Activated naive CD8-positive, alpha-beta T cell treated with anti-CD3 and anti-CD28 coated beads, Interleukin-2, amount 50 U/mL, for 24 hours (primary cell): ENCODE measurements around the gene CCZ1.
A peak's percentile ranks its signal among the peaks of the same experiment; 100 is the strongest.
"Not testable (repeated sequence)": the region's sequence is repeated elsewhere in the genome, so short reads cannot be mapped to it uniquely, and the experiment has no call there.

Experiments
- ATAC-seq: fragments of 150-1000 bp; cut with Tn5 transposase; one replicate; pipeline ENCODE4 v1.10.0; 2021
- DNase-seq: peaks from one replicate; pipeline ENCODE4 v3.0.0; 2021
- H3K27ac Mint-ChIP-seq: one replicate; pipeline ENCODE4 v1.8.0; 2021; ENCODE audit warnings: mild to moderate bottlenecking, mixed read lengths
- H3K27me3 Mint-ChIP-seq: one replicate; pipeline ENCODE4 v1.8.0; 2021; ENCODE audit warnings: mixed read lengths
- H3K36me3 Mint-ChIP-seq: one replicate; pipeline ENCODE4 v1.8.0; 2021; ENCODE audit warnings: low read depth, mixed read lengths
- H3K4me1 Mint-ChIP-seq: one replicate; pipeline ENCODE4 v1.8.0; 2021; ENCODE audit warnings: mixed read lengths
- H3K4me3 Mint-ChIP-seq: one replicate; pipeline ENCODE4 v1.8.0; 2021; ENCODE audit warnings: mild to moderate bottlenecking, moderate library complexity, mixed read lengths
- H3K9me3 Mint-ChIP-seq: one replicate; pipeline ENCODE4 v1.8.0; 2021; ENCODE audit warnings: mixed read lengths

Gene CCZ1

GRCh38 chr7:5884431-5884830, 14.1 kb upstream of the CCZ1 start:
- not testable (repeated sequence) for H3K4me1 Mint-ChIP-seq, ATAC-seq, DNase-seq, H3K27ac Mint-ChIP-seq, H3K9me3 Mint-ChIP-seq, H3K4me3 Mint-ChIP-seq, H3K36me3 Mint-ChIP-seq, H3K27me3 Mint-ChIP-seq

GRCh38 chr7:5888021-5888420, 10.5 kb upstream of the CCZ1 start:
- H3K27ac Mint-ChIP-seq, DNase-seq, H3K9me3 Mint-ChIP-seq, ATAC-seq, H3K27me3 Mint-ChIP-seq, H3K4me3 Mint-ChIP-seq, H3K36me3 Mint-ChIP-seq, H3K4me1 Mint-ChIP-seq: not testable (repeated sequence)

- not testable (repeated sequence) for H3K36me3 Mint-ChIP-seq, H3K27ac Mint-ChIP-seq, ATAC-seq, H3K27me3 Mint-ChIP-seq, DNase-seq, H3K4me1 Mint-ChIP-seq, H3K9me3 Mint-ChIP-seq, H3K4me3 Mint-ChIP-seq
Observed at GRCh38 chr7:5890244-5890643, 8.3 kb upstream of the CCZ1 start.

- Mint-ChIP-seq H3K4me3 (no peak overlapping the region), H3K9me3 (no peaks in the 10 kb centered on the region), H3K36me3 (no peaks in the 10 kb centered on the region), H3K27me3 (no peaks in the 10 kb centered on the region), H3K27ac (no peak overlapping the region), H3K4me1 (no peaks in the 10 kb centered on the region)
- ATAC-seq = no peak
- no peak for DNase-seq
Observed at GRCh38 chr7:5892498-5892897, 6.0 kb upstream of the CCZ1 start.

GRCh38 chr7:5897369-5897919, 1.1 kb upstream of the CCZ1 start:
- H3K36me3 Mint-ChIP-seq, H3K4me1 Mint-ChIP-seq, H3K27me3 Mint-ChIP-seq, ATAC-seq, DNase-seq, H3K9me3 Mint-ChIP-seq: not testable (repeated sequence)
- Mint-ChIP-seq H3K4me3 (peak overlapping the region; percentile 79), H3K27ac (peak overlapping the region; percentile 71)

- not testable (repeated sequence) for H3K4me1 Mint-ChIP-seq, H3K9me3 Mint-ChIP-seq, H3K27ac Mint-ChIP-seq, H3K36me3 Mint-ChIP-seq, ATAC-seq, H3K4me3 Mint-ChIP-seq, DNase-seq, H3K27me3 Mint-ChIP-seq
Observed at GRCh38 chr7:5903002-5903401, 4.5 kb downstream of the CCZ1 start.

- H3K4me1 Mint-ChIP-seq, DNase-seq, H3K36me3 Mint-ChIP-seq, H3K27ac Mint-ChIP-seq, H3K4me3 Mint-ChIP-seq, H3K9me3 Mint-ChIP-seq, ATAC-seq, H3K27me3 Mint-ChIP-seq: not testable (repeated sequence)
Observed at GRCh38 chr7:5904726-5905125, 6.2 kb downstream of the CCZ1 start.

- H3K4me1 Mint-ChIP-seq, H3K27ac Mint-ChIP-seq, H3K27me3 Mint-ChIP-seq, ATAC-seq, DNase-seq, H3K9me3 Mint-ChIP-seq, H3K4me3 Mint-ChIP-seq: not testable (repeated sequence)
- peaks cover 13% of the 10 kb centered on the region for H3K36me3 Mint-ChIP-seq
Observed at GRCh38 chr7:5908835-5909234, 10.3 kb downstream of the CCZ1 start.

GRCh38 chr7:5916529-5916928, 18.0 kb downstream of the CCZ1 start:
- ATAC-seq, H3K4me3 Mint-ChIP-seq, H3K27ac Mint-ChIP-seq, H3K9me3 Mint-ChIP-seq, H3K27me3 Mint-ChIP-seq, H3K36me3 Mint-ChIP-seq, H3K4me1 Mint-ChIP-seq, DNase-seq: not testable (repeated sequence)

- not testable (repeated sequence) for H3K36me3 Mint-ChIP-seq, DNase-seq, ATAC-seq, H3K27ac Mint-ChIP-seq, H3K27me3 Mint-ChIP-seq, H3K4me3 Mint-ChIP-seq, H3K9me3 Mint-ChIP-seq, H3K4me1 Mint-ChIP-seq
Observed at GRCh38 chr7:5924180-5924579, 25.6 kb downstream of the CCZ1 start.

- not testable (repeated sequence) for DNase-seq, H3K4me1 Mint-ChIP-seq, H3K9me3 Mint-ChIP-seq, H3K36me3 Mint-ChIP-seq, H3K4me3 Mint-ChIP-seq, H3K27ac Mint-ChIP-seq, H3K27me3 Mint-ChIP-seq
- peak; percentile 57 for ATAC-seq
Observed at GRCh38 chr7:5924630-5925029, 26.1 kb downstream of the CCZ1 start.

GRCh38 chr7:5926263-5926870, 27.8 kb downstream of the CCZ1 start:
- H3K4me3 Mint-ChIP-seq, H3K27ac Mint-ChIP-seq, H3K36me3 Mint-ChIP-seq, DNase-seq, H3K27me3 Mint-ChIP-seq, H3K4me1 Mint-ChIP-seq, H3K9me3 Mint-ChIP-seq, ATAC-seq: not testable (repeated sequence)

- H3K27ac Mint-ChIP-seq, ATAC-seq, H3K4me1 Mint-ChIP-seq, DNase-seq, H3K36me3 Mint-ChIP-seq, H3K9me3 Mint-ChIP-seq, H3K27me3 Mint-ChIP-seq, H3K4me3 Mint-ChIP-seq: not testable (repeated sequence)
Observed at GRCh38 chr7:5930290-5930689, 31.8 kb downstream of the CCZ1 start.

- H3K27me3 Mint-ChIP-seq, ATAC-seq, H3K4me1 Mint-ChIP-seq, H3K9me3 Mint-ChIP-seq, H3K4me3 Mint-ChIP-seq, H3K27ac Mint-ChIP-seq, H3K36me3 Mint-ChIP-seq, DNase-seq: not testable (repeated sequence)
Observed at GRCh38 chr7:5931250-5931649, 32.7 kb downstream of the CCZ1 start.

GRCh38 chr7:5931905-5932644, 33.5 kb downstream of the CCZ1 start:
- H3K9me3 Mint-ChIP-seq, H3K4me1 Mint-ChIP-seq, DNase-seq, ATAC-seq, H3K4me3 Mint-ChIP-seq, H3K27ac Mint-ChIP-seq, H3K36me3 Mint-ChIP-seq, H3K27me3 Mint-ChIP-seq: not testable (repeated sequence)
